Dendritic cell treated with granulocyte-macrophage colony-stimulating factor and Interleukin-4, amounts not matched to agents 40 ng/mL and 50 ng/mL, for 4 days (primary cell): Measurements from ENCODE around the gene PIGS.

ENCODE experiments used
- H3K27ac Mint-ChIP-seq: one replicate; pipeline ENCODE4 v1.8.0; 2022; ENCODE audit warnings: mild to moderate bottlenecking, mixed read lengths
- H3K27me3 Mint-ChIP-seq: one replicate; pipeline ENCODE4 v1.8.0; 2022; ENCODE audit warnings: mild to moderate bottlenecking, mixed read lengths
- H3K36me3 Mint-ChIP-seq: one replicate; pipeline ENCODE4 v1.8.0; 2022; ENCODE audit warnings: low read depth, mixed read lengths
- H3K4me1 Mint-ChIP-seq: one replicate; pipeline ENCODE4 v1.8.0; 2022; ENCODE audit warnings: low read depth, mixed read lengths
- H3K4me3 Mint-ChIP-seq: one replicate; pipeline ENCODE4 v1.8.0; 2022; ENCODE audit warnings: mild to moderate bottlenecking, moderate library complexity, mixed read lengths
- H3K9me3 Mint-ChIP-seq: one replicate; pipeline ENCODE4 v1.8.0; 2022; ENCODE audit warnings: mixed read lengths
- intact Hi-C: fragments of 100-400 bp; cut with micrococcal nuclease; formaldehyde crosslinking; loops from one replicate; pipeline ENCODE4 v1.15.0; 2022

The PIGS gene

GRCh38 chr17:28508211-28508724 is 63.1 kb downstream of the PIGS start:
- H3K4me3 Mint-ChIP-seq, result no peak overlapping the region
- intact Hi-C loops, result no loop called here
- peaks cover 46% of the 10 kb centered on the region for H3K4me1 Mint-ChIP-seq
- no peaks in the 10 kb centered on the region for H3K9me3 Mint-ChIP-seq
- no peaks in the 10 kb centered on the region for H3K36me3 Mint-ChIP-seq
- peak overlapping the region; percentile 71 for H3K27ac Mint-ChIP-seq
- peaks cover 29% of the 10 kb centered on the region for H3K27me3 Mint-ChIP-seq

- peaks cover 28% of the 10 kb centered on the region for H3K27me3 Mint-ChIP-seq
- H3K9me3 Mint-ChIP-seq, result no peaks in the 10 kb centered on the region
- intact Hi-C loops, result no loop called here
- no peak overlapping the region for H3K4me3 Mint-ChIP-seq
- peak overlapping the region; percentile 71 for H3K27ac Mint-ChIP-seq
- peaks cover 46% of the 10 kb centered on the region for H3K4me1 Mint-ChIP-seq
- no peaks in the 10 kb centered on the region for H3K36me3 Mint-ChIP-seq
These were observed 63.6 kb downstream of the PIGS start for GRCh38 chr17:28507567-28508203.

- H3K27me3 Mint-ChIP-seq, result peaks cover 27% of the 10 kb centered on the region
These were observed 64.4 kb downstream of the PIGS start for GRCh38 chr17:28506763-28507487.

GRCh38 chr17:28505986-28506665 is 65.2 kb downstream of the PIGS start, which contains the start of gene FOXN1:
FOXN1 (plus strand) TSS chr17:28506348; CDS start chr17:28523970, 17,622 bp downstream.
- Mint-ChIP-seq H3K36me3 (no peaks in the 10 kb centered on the region), H3K4me3 (no peak within 1 kb of the TSS), H3K9me3 (no peaks in the 10 kb centered on the region), H3K27me3 (peaks cover 33% of the 10 kb centered on the region), H3K4me1 (peaks cover 42% of the 10 kb centered on the region), H3K27ac (peak within 1 kb of the TSS; percentile 21)
- intact Hi-C loops, result no loop called here

More at GRCh38 chr17:28506763-28507487, 64.4 kb downstream of the PIGS start:
- no peak overlapping the region for H3K27ac Mint-ChIP-seq
- H3K9me3 Mint-ChIP-seq, result no peaks in the 10 kb centered on the region
- intact Hi-C loops, result no loop called here
- no peaks in the 10 kb centered on the region for H3K36me3 Mint-ChIP-seq
- H3K4me1 Mint-ChIP-seq, result peaks cover 39% of the 10 kb centered on the region
- H3K4me3 Mint-ChIP-seq, result no peak overlapping the region

GRCh38 chr17:28503420-28503819 is 67.9 kb downstream of the PIGS start:
- no peaks in the 10 kb centered on the region for H3K36me3 Mint-ChIP-seq
- H3K27me3 Mint-ChIP-seq, result peaks cover 28% of the 10 kb centered on the region
- peaks cover 24% of the 10 kb centered on the region for H3K4me1 Mint-ChIP-seq
- H3K27ac Mint-ChIP-seq, result no peak overlapping the region
- no peaks in the 10 kb centered on the region for H3K9me3 Mint-ChIP-seq
- no peak overlapping the region for H3K4me3 Mint-ChIP-seq
- intact Hi-C loops, result no loop called here
